Hepatocyte (in vitro differentiated cells): Measurements from ENCODE around the gene WDR90. TPM values are rescaled to one million over a fixed set of nuclear protein-coding genes. Genes with fewer than 3 reads are reported as not detected.

ENCODE experiments used
- DNase-seq: peaks from one replicate; pipeline ENCODE4 v3.0.0-alpha.2; 2016; ENCODE audit warnings: low spot score
- H2AFZ ChIP-seq: fragments of 200-600 bp; sonication (generic); 2 replicates; pipeline ENCODE4 v1.6.0; 2016; ENCODE audit warnings: antibody characterized with exemption, mild to moderate bottlenecking
- H3K27ac ChIP-seq: fragments of 200-600 bp; sonication (generic); 2 replicates; pipeline ENCODE4 v1.5.1; 2016; ENCODE audit warnings: mild to moderate bottlenecking
- H3K27me3 ChIP-seq: fragments of 200-600 bp; sonication (generic); 2 replicates; pipeline ENCODE4 v1.6.1; 2016
- H3K36me3 ChIP-seq: fragments of 200-600 bp; sonication (generic); replicated peaks from 2 replicates; pipeline ENCODE4 v1.5.1; 2016; ENCODE audit warnings: low read depth; ENCODE audit not compliant: insufficient read depth
- H3K4me1 ChIP-seq: fragments of 200-600 bp; sonication (generic); 2 replicates; pipeline ENCODE4 v1.5.1; 2016; ENCODE audit warnings: mild to moderate bottlenecking, moderate library complexity; ENCODE audit not compliant: insufficient read depth
- H3K4me2 ChIP-seq: fragments of 200-600 bp; sonication (generic); 2 replicates; pipeline ENCODE4 v1.6.0; 2016
- H3K4me3 ChIP-seq: fragments of 200-600 bp; sonication (generic); 2 replicates; pipeline ENCODE4 v1.5.1; 2016; ENCODE audit warnings: mild to moderate bottlenecking
- H3K79me2 ChIP-seq: fragments of 200-600 bp; sonication (generic); 2 replicates; pipeline ENCODE4 v1.6.0; 2017; ENCODE audit warnings: mild to moderate bottlenecking
- H3K9me2 ChIP-seq: fragments of 200-600 bp; sonication (generic); replicated peaks from 2 replicates; pipeline ENCODE4 v1.6.0; 2017; ENCODE audit warnings: mild to moderate bottlenecking; ENCODE audit not compliant: insufficient read depth
- H3K9me3 ChIP-seq: fragments of 200-600 bp; sonication (generic); 2 replicates; pipeline ENCODE4 v1.5.1; 2016; ENCODE audit warnings: low read depth, mild to moderate bottlenecking
- H4K20me1 ChIP-seq: fragments of 200-600 bp; sonication (generic); 2 replicates; pipeline ENCODE4 v1.6.0; 2016; ENCODE audit warnings: mild to moderate bottlenecking; ENCODE audit not compliant: insufficient read depth, poor library complexity, severe bottlenecking
- EZH2 ChIP-seq: fragments of 200-600 bp; sonication (generic); IDR thresholded peaks from 2 replicates; pipeline ENCODE4 v1.6.1; 2016; ENCODE audit warnings: antibody characterized with exemption, mild to moderate bottlenecking, borderline replicate concordance
- EZH2phosphoT487 ChIP-seq: fragments of 200-600 bp; sonication (generic); IDR thresholded peaks from one replicate; pipeline ENCODE4 v1.6.1; 2018; ENCODE audit warnings: antibody characterized with exemption, mild to moderate bottlenecking, low read depth, moderate library complexity; ENCODE audit not compliant: unreplicated experiment, severe bottlenecking
- WGBS: methylation state at CpG from one replicate; pipeline ENCODE4 v1.1.6; 2016; ENCODE audit warnings: low lambda C conversion rate; ENCODE audit errors: missing lambda C conversion rate; 5-methylcytosine and 5-hydroxymethylcytosine counted together
- polyA plus RNA-seq: library from polyadenylated mRNA; unstranded; fragments of >200 nt; fragmentation: Nextera tagmentation; extraction: Ambion mirVana; gene quantifications from 2 replicates; pipeline ENCODE4 v1.2.1, GENCODE V29; 2016
- total RNA-seq: library from RNA; depleted of rRNA; stranded (reverse); fragments of >200 nt; gene quantifications from 2 replicates; pipeline ENCODE4 v1.2.3, GENCODE V29; 2014
- TF ChIP-seq, protein P1 (sequence below): fragments of 200-600 bp; sonication (generic); IDR thresholded peaks from 2 replicates; pipeline ENCODE4 v1.5.1; 2016; ENCODE audit warnings: antibody characterized with exemption, mild to moderate bottlenecking; ENCODE audit not compliant: poor library complexity

The WDR90 gene
- total and polyA plus RNA-seq, 2 experiments from 2014 or later, result 14.4 to 25.1 TPM

- Histone ChIP-seq H3K9me2 (no peaks in the 10 kb centered on the region), H4K20me1 (no peaks in the 10 kb centered on the region), H3K36me3 (no peaks in the 10 kb centered on the region), H3K4me3 (peak within 1 kb of the TSS; percentile 96), H3K79me2 (peaks cover 12% of the 10 kb centered on the region), H3K9me3 (no peaks in the 10 kb centered on the region), H3K4me2 (peak within 1 kb of the TSS; percentile 98), H3K27me3 (no peaks in the 10 kb centered on the region), H2AFZ (peak within 1 kb of the TSS; percentile 86), H3K27ac (peak within 1 kb of the TSS; percentile 99), H3K4me1 (peaks cover 16% of the 10 kb centered on the region)
- peak; percentile 97 for DNase-seq
- 1% methylated on average over 89 of the region's 91 CpGs for WGBS
- TF ChIP-seq EZH2phosphoT487 (no peak), EZH2 (no peak)
- TF ChIP-seq, protein P1, sequence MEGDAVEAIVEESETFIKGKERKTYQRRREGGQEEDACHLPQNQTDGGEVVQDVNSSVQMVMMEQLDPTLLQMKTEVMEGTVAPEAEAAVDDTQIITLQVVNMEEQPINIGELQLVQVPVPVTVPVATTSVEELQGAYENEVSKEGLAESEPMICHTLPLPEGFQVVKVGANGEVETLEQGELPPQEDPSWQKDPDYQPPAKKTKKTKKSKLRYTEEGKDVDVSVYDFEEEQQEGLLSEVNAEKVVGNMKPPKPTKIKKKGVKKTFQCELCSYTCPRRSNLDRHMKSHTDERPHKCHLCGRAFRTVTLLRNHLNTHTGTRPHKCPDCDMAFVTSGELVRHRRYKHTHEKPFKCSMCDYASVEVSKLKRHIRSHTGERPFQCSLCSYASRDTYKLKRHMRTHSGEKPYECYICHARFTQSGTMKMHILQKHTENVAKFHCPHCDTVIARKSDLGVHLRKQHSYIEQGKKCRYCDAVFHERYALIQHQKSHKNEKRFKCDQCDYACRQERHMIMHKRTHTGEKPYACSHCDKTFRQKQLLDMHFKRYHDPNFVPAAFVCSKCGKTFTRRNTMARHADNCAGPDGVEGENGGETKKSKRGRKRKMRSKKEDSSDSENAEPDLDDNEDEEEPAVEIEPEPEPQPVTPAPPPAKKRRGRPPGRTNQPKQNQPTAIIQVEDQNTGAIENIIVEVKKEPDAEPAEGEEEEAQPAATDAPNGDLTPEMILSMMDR, result no peak
Measured at GRCh38 chr16:636206-637080, 12.7 kb upstream of the WDR90 start, which contains the start of gene METTL26. TSS of gene METTL26 (minus strand) at chr16:636305. CDS start at chr16:636290, 15 bp downstream.

GRCh38 chr16:637081-638018 lies 11.8 kb upstream of the WDR90 start:
- Histone ChIP-seq H4K20me1 (no peaks in the 10 kb centered on the region), H3K4me1 (peaks cover 17% of the 10 kb centered on the region), H3K79me2 (peaks cover 12% of the 10 kb centered on the region), H3K4me3 (peak overlapping the region; percentile 96), H3K4me2 (peak overlapping the region; percentile 98), H2AFZ (peak overlapping the region; percentile 67), H3K27ac (peak overlapping the region; percentile 99), H3K9me2 (no peaks in the 10 kb centered on the region), H3K9me3 (no peaks in the 10 kb centered on the region), H3K27me3 (no peaks in the 10 kb centered on the region), H3K36me3 (no peaks in the 10 kb centered on the region)
- DNase-seq, result peak; percentile 97
- WGBS, result 26% methylated on average over 40 of the region's 53 CpGs
- TF ChIP-seq, protein P1, result no peak
- TF ChIP-seq EZH2phosphoT487 (no peak), EZH2 (no peak)

- Histone ChIP-seq H3K36me3 (no peaks in the 10 kb centered on the region), H3K9me2 (no peaks in the 10 kb centered on the region), H2AFZ (no peak overlapping the region), H4K20me1 (no peaks in the 10 kb centered on the region), H3K4me2 (peak overlapping the region; percentile 98), H3K9me3 (no peaks in the 10 kb centered on the region), H3K4me1 (peaks cover 24% of the 10 kb centered on the region), H3K27me3 (no peaks in the 10 kb centered on the region), H3K27ac (no peak overlapping the region), H3K4me3 (no peak overlapping the region), H3K79me2 (peaks cover 20% of the 10 kb centered on the region)
- WGBS, result 89% methylated on average over 15 of the region's 15 CpGs
- TF ChIP-seq EZH2phosphoT487 (no peak), EZH2 (no peak)
- TF ChIP-seq, protein P1, result no peak
- no peak for DNase-seq
Measured at GRCh38 chr16:638034-638543, 11.1 kb upstream of the WDR90 start.
